Loucy (cell line): ENCODE data around the gene RNF130.

Experiments
- EZH2phosphoT487 ChIP-seq: fragments of 200-600 bp; IDR thresholded peaks from 2 replicates; pipeline ENCODE4 v1.6.1; 2018; ENCODE audit warnings: antibody characterized with exemption, mild to moderate bottlenecking, moderate library complexity, borderline replicate concordance
- TF ChIP-seq, protein P1 (sequence below): fragments of 200-600 bp; sonication (generic); conservative IDR thresholded peaks from 2 replicates; pipeline ENCODE4 v1.5.1; 2014; ENCODE audit warnings: mild to moderate bottlenecking, antibody characterized with exemption, low read length

DNA sequence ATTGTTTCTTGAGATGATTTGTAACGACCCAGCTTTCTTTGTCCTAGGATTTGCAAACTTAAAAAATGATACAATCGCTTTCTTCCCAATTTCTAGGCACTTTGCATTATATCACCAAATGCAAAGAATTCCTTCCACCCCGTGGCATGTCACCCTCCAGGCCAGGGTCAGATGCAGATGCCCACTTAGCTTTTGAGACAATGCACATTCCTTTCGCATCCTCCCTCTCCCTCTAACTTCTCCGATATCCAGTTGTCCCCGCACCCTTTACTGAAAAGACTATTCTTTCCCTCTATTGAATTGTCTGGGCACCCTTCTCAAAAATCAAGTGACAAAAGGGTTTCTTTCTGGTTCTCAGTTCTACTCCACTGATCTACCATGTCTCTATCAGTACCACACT, 17.3 kb downstream of the RNF130 start:
- TF ChIP-seq, protein P1, sequence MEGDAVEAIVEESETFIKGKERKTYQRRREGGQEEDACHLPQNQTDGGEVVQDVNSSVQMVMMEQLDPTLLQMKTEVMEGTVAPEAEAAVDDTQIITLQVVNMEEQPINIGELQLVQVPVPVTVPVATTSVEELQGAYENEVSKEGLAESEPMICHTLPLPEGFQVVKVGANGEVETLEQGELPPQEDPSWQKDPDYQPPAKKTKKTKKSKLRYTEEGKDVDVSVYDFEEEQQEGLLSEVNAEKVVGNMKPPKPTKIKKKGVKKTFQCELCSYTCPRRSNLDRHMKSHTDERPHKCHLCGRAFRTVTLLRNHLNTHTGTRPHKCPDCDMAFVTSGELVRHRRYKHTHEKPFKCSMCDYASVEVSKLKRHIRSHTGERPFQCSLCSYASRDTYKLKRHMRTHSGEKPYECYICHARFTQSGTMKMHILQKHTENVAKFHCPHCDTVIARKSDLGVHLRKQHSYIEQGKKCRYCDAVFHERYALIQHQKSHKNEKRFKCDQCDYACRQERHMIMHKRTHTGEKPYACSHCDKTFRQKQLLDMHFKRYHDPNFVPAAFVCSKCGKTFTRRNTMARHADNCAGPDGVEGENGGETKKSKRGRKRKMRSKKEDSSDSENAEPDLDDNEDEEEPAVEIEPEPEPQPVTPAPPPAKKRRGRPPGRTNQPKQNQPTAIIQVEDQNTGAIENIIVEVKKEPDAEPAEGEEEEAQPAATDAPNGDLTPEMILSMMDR = no peak
- TF ChIP-seq EZH2phosphoT487 = no peak
